Measurements from ENCODE around the gene SMYD2.

DNA sequence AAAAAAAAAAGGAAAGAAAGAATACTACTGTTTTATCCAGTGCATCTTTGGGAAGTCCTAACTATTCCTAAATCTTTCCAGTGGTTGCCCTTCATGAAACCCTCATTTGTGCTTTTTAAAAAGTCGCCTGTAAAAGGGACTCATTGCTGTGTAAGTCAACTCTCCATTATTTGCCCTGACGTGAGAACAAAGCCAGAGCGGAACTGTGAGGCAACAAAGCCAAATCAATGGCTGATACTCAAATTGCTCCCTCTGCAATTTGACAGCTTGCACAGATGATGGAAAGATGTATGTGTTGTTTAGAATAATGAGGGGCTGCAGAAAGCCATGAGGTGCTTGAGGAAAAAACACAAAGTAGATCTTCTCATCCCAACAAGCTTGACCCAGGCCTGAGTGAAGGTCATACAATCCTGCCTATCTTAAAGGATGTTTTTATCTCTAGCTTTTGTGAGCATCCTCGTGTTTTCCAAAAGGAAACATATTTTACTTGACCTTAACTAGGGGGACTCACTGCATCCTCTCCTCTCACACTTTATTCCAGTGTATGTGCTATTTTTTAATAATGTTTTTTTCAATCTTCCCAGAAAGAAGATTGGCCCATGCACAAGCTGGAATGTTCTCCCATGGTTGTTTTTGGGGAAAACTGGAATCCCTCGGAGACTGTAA is 33.4 kb downstream of the SMYD2 start:
- TF ChIP-seq, protein P1, sequence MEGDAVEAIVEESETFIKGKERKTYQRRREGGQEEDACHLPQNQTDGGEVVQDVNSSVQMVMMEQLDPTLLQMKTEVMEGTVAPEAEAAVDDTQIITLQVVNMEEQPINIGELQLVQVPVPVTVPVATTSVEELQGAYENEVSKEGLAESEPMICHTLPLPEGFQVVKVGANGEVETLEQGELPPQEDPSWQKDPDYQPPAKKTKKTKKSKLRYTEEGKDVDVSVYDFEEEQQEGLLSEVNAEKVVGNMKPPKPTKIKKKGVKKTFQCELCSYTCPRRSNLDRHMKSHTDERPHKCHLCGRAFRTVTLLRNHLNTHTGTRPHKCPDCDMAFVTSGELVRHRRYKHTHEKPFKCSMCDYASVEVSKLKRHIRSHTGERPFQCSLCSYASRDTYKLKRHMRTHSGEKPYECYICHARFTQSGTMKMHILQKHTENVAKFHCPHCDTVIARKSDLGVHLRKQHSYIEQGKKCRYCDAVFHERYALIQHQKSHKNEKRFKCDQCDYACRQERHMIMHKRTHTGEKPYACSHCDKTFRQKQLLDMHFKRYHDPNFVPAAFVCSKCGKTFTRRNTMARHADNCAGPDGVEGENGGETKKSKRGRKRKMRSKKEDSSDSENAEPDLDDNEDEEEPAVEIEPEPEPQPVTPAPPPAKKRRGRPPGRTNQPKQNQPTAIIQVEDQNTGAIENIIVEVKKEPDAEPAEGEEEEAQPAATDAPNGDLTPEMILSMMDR (IDR thresholded peaks at IDR 0.05) = no peak
- TF ChIP-seq POLR2A (IDR thresholded peaks at IDR 0.05) = no peak
